Neural cell (in vitro differentiated cells): ENCODE results near the gene ID4. TPM values are rescaled to one million over a fixed set of nuclear protein-coding genes. Genes with fewer than 3 reads are reported as not detected.

Experiments
- H2AFZ ChIP-seq: fragments of 200-600, 300-800 bp; sonication (generic), shearing (Covaris generic); 2 replicates; pipeline ENCODE4 v1.6.0; 2014; ENCODE audit warnings: low read depth, mild to moderate bottlenecking, antibody characterized with exemption, low read length, moderate library complexity
- H3F3A ChIP-seq: fragments of 200-600 bp; shearing (Covaris generic); 2 replicates; pipeline ENCODE4 v1.6.1; 2016; ENCODE audit warnings: mild to moderate bottlenecking, moderate library complexity, mixed read lengths, antibody characterized with exemption, low read length; ENCODE audit not compliant: insufficient read depth, poor library complexity, severe bottlenecking
- H3K27ac ChIP-seq: fragments of 200-600, 300-800 bp; sonication (generic), shearing (Covaris generic); 2 replicates; pipeline ENCODE4 v1.5.1; 2014; ENCODE audit warnings: mild to moderate bottlenecking, low read length, moderate library complexity
- H3K27me3 ChIP-seq: fragments of 300-800, 200-600 bp; sonication (generic), shearing (Covaris generic); 2 replicates; pipeline ENCODE4 v1.6.0; 2014; ENCODE audit warnings: mild to moderate bottlenecking, low read depth, low read length, moderate library complexity; ENCODE audit not compliant: insufficient read depth
- H3K36me3 ChIP-seq: fragments of 300-800, 200-600 bp; sonication (generic), shearing (Covaris generic); 2 replicates; pipeline ENCODE4 v1.5.1; 2014; ENCODE audit warnings: mild to moderate bottlenecking, antibody characterized with exemption, low read length, moderate library complexity; ENCODE audit not compliant: insufficient read depth
- H3K4me2 ChIP-seq: fragments of 300-800, 200-600 bp; sonication (generic), shearing (Covaris generic); 2 replicates; pipeline ENCODE4 v1.6.0; 2014; ENCODE audit warnings: mild to moderate bottlenecking, low read length
- H3K4me3 ChIP-seq: fragments of 300-800, 200-600 bp; sonication (generic), shearing (Covaris generic); 2 replicates; pipeline ENCODE4 v1.5.1; 2014; ENCODE audit warnings: mild to moderate bottlenecking, low read length, moderate library complexity
- H3K79me2 ChIP-seq: fragments of 200-600 bp; shearing (Covaris generic); replicated peaks from 2 replicates; pipeline ENCODE4 v1.6.0; 2014; ENCODE audit warnings: mild to moderate bottlenecking, low read length, moderate library complexity; ENCODE audit not compliant: insufficient read depth
- H3K9ac ChIP-seq: fragments of 300-800, 200-600 bp; sonication (generic), shearing (Covaris generic); 2 replicates; pipeline ENCODE4 v1.6.1; 2016; ENCODE audit warnings: mild to moderate bottlenecking, low read length, mixed read lengths
- H3K9me2 ChIP-seq: fragments of 200-600 bp; shearing (Covaris generic); 2 replicates; pipeline ENCODE4 v1.6.1; 2016; ENCODE audit warnings: mild to moderate bottlenecking, low read length, mixed read lengths; ENCODE audit not compliant: insufficient read depth
- H3K9me3 ChIP-seq: fragments of 200-600, 300-800 bp; sonication (generic), shearing (Covaris generic); 2 replicates; pipeline ENCODE4 v1.6.1; 2016; ENCODE audit warnings: mild to moderate bottlenecking, mixed run types, low read length, moderate library complexity, mixed read lengths
- H4K20me1 ChIP-seq: fragments of 200-600 bp; shearing (Covaris generic); 2 replicates; pipeline ENCODE4 v1.6.1; 2016; ENCODE audit warnings: mild to moderate bottlenecking, mixed run types; ENCODE audit not compliant: insufficient read depth
- EP300 ChIP-seq: fragments of 450-650 bp; conservative IDR thresholded peaks from 2 replicates; pipeline ENCODE4 v1.6.1; 2014; ENCODE audit warnings: antibody characterized with exemption, mild to moderate bottlenecking, moderate library complexity; ENCODE audit not compliant: poor library complexity, severe bottlenecking
- EZH2 ChIP-seq: fragments of 200-600, 300-800 bp; shearing (Covaris generic), sonication (generic); IDR thresholded peaks from 2 replicates; pipeline ENCODE4 v1.6.1; 2014; ENCODE audit warnings: antibody characterized with exemption, low read length, borderline replicate concordance, mild to moderate bottlenecking; ENCODE audit not compliant: insufficient read depth, poor library complexity, severe bottlenecking
- MXI1 ChIP-seq: fragments of 450-650 bp; conservative IDR thresholded peaks from 2 replicates; pipeline ENCODE4 v1.6.1; 2014; ENCODE audit warnings: antibody characterized with exemption, mild to moderate bottlenecking; ENCODE audit not compliant: poor library complexity, severe bottlenecking
- POLR2AphosphoS5 ChIP-seq: IDR thresholded peaks from 2 replicates; pipeline ENCODE4 v1.6.1; 2012
- RAD21 ChIP-seq: fragments of 450-650 bp; conservative IDR thresholded peaks from 2 replicates; pipeline ENCODE4 v1.6.1; 2014; ENCODE audit warnings: antibody characterized with exemption, mild to moderate bottlenecking, moderate library complexity
- SMC3 ChIP-seq: fragments of 450-650 bp; conservative IDR thresholded peaks from 2 replicates; pipeline ENCODE4 v1.6.1; 2014; ENCODE audit warnings: antibody characterized with exemption, mild to moderate bottlenecking, moderate library complexity; ENCODE audit not compliant: poor library complexity
- TAF1 ChIP-seq: IDR thresholded peaks from 2 replicates; pipeline ENCODE4 v1.6.1; 2012; ENCODE audit warnings: low read depth
- polyA plus RNA-seq: library from polyadenylated mRNA; depleted of rRNA; stranded (reverse); fragments of >200 nt; gene quantifications from 2 replicates; pipeline ENCODE4 v1.2.3, GENCODE V29; 2014
- TF ChIP-seq, protein P1 (sequence below): fragments of 450-650 bp; IDR thresholded peaks from 2 replicates; pipeline ENCODE4 v1.5.1; 2014; ENCODE audit warnings: antibody characterized with exemption, mild to moderate bottlenecking, moderate library complexity; ENCODE audit not compliant: poor library complexity, severe bottlenecking
- TF ChIP-seq, protein P2 (sequence below): IDR thresholded peaks from 2 replicates; pipeline ENCODE4 v1.6.1; 2012; ENCODE audit warnings: borderline replicate concordance

ID4 gene
- polyA plus RNA-seq, 1 donor from 2014 or later, result 506 TPM

DNA sequence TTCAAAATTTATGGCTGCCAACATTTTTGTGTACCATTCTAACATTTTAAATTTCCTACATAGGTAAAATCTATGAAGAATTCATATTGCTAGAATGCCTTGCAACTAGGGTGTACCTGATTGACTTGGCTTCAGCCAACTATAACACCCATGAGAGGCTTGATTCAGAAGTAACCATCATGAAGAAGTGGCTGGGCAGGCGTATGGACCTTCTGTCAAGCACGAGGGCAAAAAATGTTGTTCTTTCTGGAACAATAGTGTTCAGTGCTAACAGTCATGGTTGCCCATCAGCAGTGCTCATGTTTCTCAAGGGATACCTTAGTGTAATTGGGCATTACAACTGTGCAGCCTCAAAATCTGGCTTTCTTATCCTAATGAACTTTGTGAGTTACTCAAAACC is 42.9 kb downstream of the ID4 start:
- no peak for TF ChIP-seq RAD21
- no peak for TF ChIP-seq MXI1
- TF ChIP-seq, protein P1, sequence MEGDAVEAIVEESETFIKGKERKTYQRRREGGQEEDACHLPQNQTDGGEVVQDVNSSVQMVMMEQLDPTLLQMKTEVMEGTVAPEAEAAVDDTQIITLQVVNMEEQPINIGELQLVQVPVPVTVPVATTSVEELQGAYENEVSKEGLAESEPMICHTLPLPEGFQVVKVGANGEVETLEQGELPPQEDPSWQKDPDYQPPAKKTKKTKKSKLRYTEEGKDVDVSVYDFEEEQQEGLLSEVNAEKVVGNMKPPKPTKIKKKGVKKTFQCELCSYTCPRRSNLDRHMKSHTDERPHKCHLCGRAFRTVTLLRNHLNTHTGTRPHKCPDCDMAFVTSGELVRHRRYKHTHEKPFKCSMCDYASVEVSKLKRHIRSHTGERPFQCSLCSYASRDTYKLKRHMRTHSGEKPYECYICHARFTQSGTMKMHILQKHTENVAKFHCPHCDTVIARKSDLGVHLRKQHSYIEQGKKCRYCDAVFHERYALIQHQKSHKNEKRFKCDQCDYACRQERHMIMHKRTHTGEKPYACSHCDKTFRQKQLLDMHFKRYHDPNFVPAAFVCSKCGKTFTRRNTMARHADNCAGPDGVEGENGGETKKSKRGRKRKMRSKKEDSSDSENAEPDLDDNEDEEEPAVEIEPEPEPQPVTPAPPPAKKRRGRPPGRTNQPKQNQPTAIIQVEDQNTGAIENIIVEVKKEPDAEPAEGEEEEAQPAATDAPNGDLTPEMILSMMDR, result no peak
- H2AFZ ChIP-seq, result no peak overlapping the region
- no peak overlapping the region for H3K4me3 ChIP-seq
- H4K20me1 ChIP-seq, result no peaks in the 10 kb centered on the region
- no peaks in the 10 kb centered on the region for H3K36me3 ChIP-seq
- H3F3A ChIP-seq, result no peaks in the 10 kb centered on the region
- no peak overlapping the region for H3K4me2 ChIP-seq
- H3K9ac ChIP-seq, result no peak overlapping the region
- H3K27me3 ChIP-seq, result no peaks in the 10 kb centered on the region
- H3K79me2 ChIP-seq, result no peaks in the 10 kb centered on the region
- no peak overlapping the region for H3K27ac ChIP-seq
- no peaks in the 10 kb centered on the region for H3K9me3 ChIP-seq
- H3K9me2 ChIP-seq, result no peaks in the 10 kb centered on the region

DNA sequence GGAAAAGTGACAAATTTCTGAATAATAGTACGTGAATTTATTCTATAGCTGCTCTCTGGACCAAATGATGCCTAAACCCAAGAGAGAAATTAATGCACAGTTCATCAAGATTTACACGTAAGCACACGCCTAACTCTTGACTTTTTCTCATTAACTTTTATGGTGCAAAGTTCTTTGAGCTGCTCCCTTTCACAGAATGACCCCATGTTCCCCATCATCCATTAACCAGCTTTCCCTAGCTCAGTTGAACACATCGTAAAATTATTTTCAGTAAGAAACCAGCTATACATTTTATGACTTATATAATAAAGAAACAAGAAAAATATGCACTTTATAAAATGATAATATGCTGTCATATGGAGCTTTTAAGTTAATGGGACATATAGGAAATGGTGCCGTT is 54.3 kb downstream of the ID4 start:
- H3K27ac ChIP-seq, result no peak overlapping the region
- no peaks in the 10 kb centered on the region for H3K36me3 ChIP-seq
- TF ChIP-seq POLR2AphosphoS5 (no peak), SMC3 (no peak), RAD21 (no peak), TAF1 (no peak), MXI1 (no peak), EZH2 (no peak), EP300 (no peak)
- TF ChIP-seq, protein P2, sequence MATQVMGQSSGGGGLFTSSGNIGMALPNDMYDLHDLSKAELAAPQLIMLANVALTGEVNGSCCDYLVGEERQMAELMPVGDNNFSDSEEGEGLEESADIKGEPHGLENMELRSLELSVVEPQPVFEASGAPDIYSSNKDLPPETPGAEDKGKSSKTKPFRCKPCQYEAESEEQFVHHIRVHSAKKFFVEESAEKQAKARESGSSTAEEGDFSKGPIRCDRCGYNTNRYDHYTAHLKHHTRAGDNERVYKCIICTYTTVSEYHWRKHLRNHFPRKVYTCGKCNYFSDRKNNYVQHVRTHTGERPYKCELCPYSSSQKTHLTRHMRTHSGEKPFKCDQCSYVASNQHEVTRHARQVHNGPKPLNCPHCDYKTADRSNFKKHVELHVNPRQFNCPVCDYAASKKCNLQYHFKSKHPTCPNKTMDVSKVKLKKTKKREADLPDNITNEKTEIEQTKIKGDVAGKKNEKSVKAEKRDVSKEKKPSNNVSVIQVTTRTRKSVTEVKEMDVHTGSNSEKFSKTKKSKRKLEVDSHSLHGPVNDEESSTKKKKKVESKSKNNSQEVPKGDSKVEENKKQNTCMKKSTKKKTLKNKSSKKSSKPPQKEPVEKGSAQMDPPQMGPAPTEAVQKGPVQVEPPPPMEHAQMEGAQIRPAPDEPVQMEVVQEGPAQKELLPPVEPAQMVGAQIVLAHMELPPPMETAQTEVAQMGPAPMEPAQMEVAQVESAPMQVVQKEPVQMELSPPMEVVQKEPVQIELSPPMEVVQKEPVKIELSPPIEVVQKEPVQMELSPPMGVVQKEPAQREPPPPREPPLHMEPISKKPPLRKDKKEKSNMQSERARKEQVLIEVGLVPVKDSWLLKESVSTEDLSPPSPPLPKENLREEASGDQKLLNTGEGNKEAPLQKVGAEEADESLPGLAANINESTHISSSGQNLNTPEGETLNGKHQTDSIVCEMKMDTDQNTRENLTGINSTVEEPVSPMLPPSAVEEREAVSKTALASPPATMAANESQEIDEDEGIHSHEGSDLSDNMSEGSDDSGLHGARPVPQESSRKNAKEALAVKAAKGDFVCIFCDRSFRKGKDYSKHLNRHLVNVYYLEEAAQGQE, result no peak
- TF ChIP-seq, protein P1, result no peak

More for the DNA sequence above, 54.3 kb downstream of the ID4 start:
- no peak overlapping the region for H3K9ac ChIP-seq
- H3K27me3 ChIP-seq, result no peaks in the 10 kb centered on the region
- H4K20me1 ChIP-seq, result no peaks in the 10 kb centered on the region
- H3K9me2 ChIP-seq, result no peaks in the 10 kb centered on the region
- H2AFZ ChIP-seq, result no peak overlapping the region
- no peak overlapping the region for H3K4me2 ChIP-seq
- H3F3A ChIP-seq, result no peaks in the 10 kb centered on the region
- no peaks in the 10 kb centered on the region for H3K79me2 ChIP-seq
- H3K9me3 ChIP-seq, result no peaks in the 10 kb centered on the region
- H3K4me3 ChIP-seq, result no peak overlapping the region
